Kidney (tissue), 14 donors: ENCODE measurements around the gene MAD1L1. TPM values are rescaled to one million over a fixed set of nuclear protein-coding genes. Genes with fewer than 3 reads are reported as not detected.

ENCODE experiments used
- DNase-seq, 5 donors: peaks; one replicate each; pipeline ENCODE4 v3.0.0-alpha.2; 2013 to 2020
- FAIRE-seq: peaks from 2 replicates; lab custom pipeline; 2012; peaks lifted over from hg19 to GRCh38; lab: Jason Lieb, UNC
- H3K27ac ChIP-seq, 2 donors: one replicate each; pipeline ENCODE4 v1.7.0; 2013; ENCODE audit warnings: low read depth in 2 of 2, low read length in 2 of 2, inconsistent platforms in 1 of 2
- H3K27me3 ChIP-seq: one replicate; pipeline ENCODE4 v1.7.1; 2013; ENCODE audit warnings: low read length, inconsistent platforms; ENCODE audit not compliant: control insufficient read depth, insufficient read depth
- H3K36me3 ChIP-seq, 3 donors: one replicate each; pipeline versions ENCODE4 v1.7.0 to v1.7.1; 2013; ENCODE audit warnings: low read length in 3 of 3, control low read depth in 1 of 3, inconsistent platforms in 1 of 3; ENCODE audit not compliant: insufficient read depth in 3 of 3, control insufficient read depth in 2 of 3
- H3K4me1 ChIP-seq, 3 donors: one replicate each; pipeline versions ENCODE4 v1.7.0 to v1.7.1; 2013; ENCODE audit warnings: low read length in 3 of 3, inconsistent platforms in 1 of 3, low read depth in 1 of 3; ENCODE audit not compliant: control insufficient read depth in 2 of 3, insufficient read depth in 2 of 3
- H3K4me3 ChIP-seq, 3 donors: one replicate each; pipeline versions ENCODE4 v1.7.0 to v1.8.1; 2013; ENCODE audit warnings: low read length in 3 of 3, control low read depth in 1 of 3, inconsistent platforms in 1 of 3
- H3K9ac ChIP-seq, 3 donors: one replicate each; pipeline versions ENCODE4 v1.7.0 to v1.7.1; 2013; ENCODE audit warnings: low read length in 3 of 3, control low read depth in 1 of 3, inconsistent platforms in 1 of 3
- H3K9me3 ChIP-seq, 3 donors: one replicate each; pipeline versions ENCODE4 v1.7.0 to v1.7.1; 2013; ENCODE audit warnings: low read length in 3 of 3, control low read depth in 1 of 3, inconsistent platforms in 1 of 3; ENCODE audit not compliant: control insufficient read depth in 2 of 3, insufficient read depth in 1 of 3
- intact Hi-C: fragments of 100-400 bp; cut with DNase I; formaldehyde crosslinking; loops from one replicate; pipeline ENCODE4 v1.11.1; 2022
- polyA plus RNA-seq: library from polyadenylated mRNA; stranded (reverse); fragments of 350-450 nt; fragmentation: Illumina TruSeq; extraction: RNeasy Lipid Tissue Mini Kit (QIAGEN cat#74804); gene quantifications from one replicate; pipeline ENCODE4 v1.2.3, GENCODE V29; 2014; ENCODE audit warnings: low read depth, low replicate concordance; ENCODE audit not compliant: insufficient read depth
- total RNA-seq: library from RNA; stranded (reverse); fragmentation: NEBNext Ultra II Directional; extraction: Animal tissue kit (Norgen Biotek cat#: 25700); gene quantifications from one replicate; pipeline ENCODE4 v1.2.1, GENCODE V29; 2021
- TF ChIP-seq, protein P1 (sequence below): IDR thresholded peaks from 3 replicates; pipeline ENCODE4 v1.5.1; 2012; ENCODE audit warnings: mild to moderate bottlenecking, moderate library complexity, borderline replicate concordance; ENCODE audit not compliant: insufficient read depth; ENCODE audit errors: extremely low read depth
- donor health status: control.
- donor health status: control.
- donor health status: control.
- donor health status: control.
- donor health status: control.
- donor health status: DM: yes; HTN: yes; CAD: no.
- donor health status: Normal renal cell carcinoma (clear cell type).

MAD1L1 gene
- total and polyA plus RNA-seq, 2 donors from 2014 or later = 33.2 to 45.2 TPM

DNA sequence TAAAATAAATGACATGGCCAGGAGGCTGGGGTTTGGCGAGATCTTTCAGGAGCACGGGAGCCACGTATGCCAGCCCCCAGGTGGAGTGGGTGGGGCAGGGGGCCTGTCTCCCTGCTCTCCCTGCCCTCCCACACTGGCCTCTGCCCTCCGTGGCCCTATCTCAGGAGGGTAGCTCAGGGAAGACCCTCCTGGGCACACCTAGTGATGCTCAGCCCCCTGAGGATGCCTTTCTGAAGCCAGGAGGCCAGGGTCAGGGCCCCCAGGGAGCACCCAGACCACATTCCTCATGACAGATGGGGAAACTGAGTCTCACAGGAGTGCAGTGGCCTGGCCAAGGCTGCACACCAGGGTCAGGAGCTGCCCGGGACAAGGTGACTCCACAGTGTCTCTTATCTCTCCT, 339.3 kb downstream of the MAD1L1 start:
- FAIRE-seq (no peak), DNase-seq (peak in 1 of 5 donors; percentile 39)
- intact Hi-C loops = no loop called here
- Histone ChIP-seq H3K4me3 (no peak overlapping the region), H3K27me3 (no peaks in the 10 kb centered on the region), H3K9ac (no peak overlapping the region), H3K36me3 (peaks cover 1 to 3% (median 2%) of the 10 kb centered on the region in 3 donors), H3K9me3 (no peaks in the 10 kb centered on the region), H3K4me1 (no peaks in the 10 kb centered on the region), H3K27ac (no peak overlapping the region)
- TF ChIP-seq, protein P1, sequence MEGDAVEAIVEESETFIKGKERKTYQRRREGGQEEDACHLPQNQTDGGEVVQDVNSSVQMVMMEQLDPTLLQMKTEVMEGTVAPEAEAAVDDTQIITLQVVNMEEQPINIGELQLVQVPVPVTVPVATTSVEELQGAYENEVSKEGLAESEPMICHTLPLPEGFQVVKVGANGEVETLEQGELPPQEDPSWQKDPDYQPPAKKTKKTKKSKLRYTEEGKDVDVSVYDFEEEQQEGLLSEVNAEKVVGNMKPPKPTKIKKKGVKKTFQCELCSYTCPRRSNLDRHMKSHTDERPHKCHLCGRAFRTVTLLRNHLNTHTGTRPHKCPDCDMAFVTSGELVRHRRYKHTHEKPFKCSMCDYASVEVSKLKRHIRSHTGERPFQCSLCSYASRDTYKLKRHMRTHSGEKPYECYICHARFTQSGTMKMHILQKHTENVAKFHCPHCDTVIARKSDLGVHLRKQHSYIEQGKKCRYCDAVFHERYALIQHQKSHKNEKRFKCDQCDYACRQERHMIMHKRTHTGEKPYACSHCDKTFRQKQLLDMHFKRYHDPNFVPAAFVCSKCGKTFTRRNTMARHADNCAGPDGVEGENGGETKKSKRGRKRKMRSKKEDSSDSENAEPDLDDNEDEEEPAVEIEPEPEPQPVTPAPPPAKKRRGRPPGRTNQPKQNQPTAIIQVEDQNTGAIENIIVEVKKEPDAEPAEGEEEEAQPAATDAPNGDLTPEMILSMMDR = no peak

DNA sequence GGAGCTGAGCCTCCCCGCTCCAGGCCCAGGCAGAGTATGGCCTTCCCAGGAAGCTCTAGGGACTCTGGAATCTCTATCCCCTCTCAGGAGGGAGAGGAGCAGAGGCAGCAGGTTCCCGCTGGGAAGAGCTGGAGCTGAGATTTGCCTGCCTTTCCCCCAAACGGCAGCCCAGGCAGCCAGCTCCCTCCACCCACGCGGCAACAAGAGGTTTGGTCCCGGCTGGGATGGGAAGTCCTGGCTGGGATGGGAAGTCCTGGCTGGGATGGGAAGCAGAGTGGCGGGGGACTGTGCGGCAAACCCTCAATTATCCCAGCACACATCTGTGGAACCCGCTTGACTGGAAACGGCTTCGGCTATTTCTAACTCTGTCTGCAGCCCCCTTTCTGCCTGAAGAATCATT, 339.7 kb downstream of the MAD1L1 start:
- no peaks in the 10 kb centered on the region for H3K4me1 ChIP-seq
- H3K27me3 ChIP-seq = no peaks in the 10 kb centered on the region
- intact Hi-C loops = no loop called here
- peaks cover 6 to 7% (median 7%) of the 10 kb centered on the region in 3 donors for H3K36me3 ChIP-seq
- peak in 1 of 5 donors; percentile 47 for DNase-seq
- H3K27ac ChIP-seq = no peak overlapping the region
- no peak overlapping the region for H3K4me3 ChIP-seq
- TF ChIP-seq, protein P1 = no peak
- FAIRE-seq = no peak
- no peaks in the 10 kb centered on the region for H3K9me3 ChIP-seq
- H3K9ac ChIP-seq = no peak overlapping the region

DNA sequence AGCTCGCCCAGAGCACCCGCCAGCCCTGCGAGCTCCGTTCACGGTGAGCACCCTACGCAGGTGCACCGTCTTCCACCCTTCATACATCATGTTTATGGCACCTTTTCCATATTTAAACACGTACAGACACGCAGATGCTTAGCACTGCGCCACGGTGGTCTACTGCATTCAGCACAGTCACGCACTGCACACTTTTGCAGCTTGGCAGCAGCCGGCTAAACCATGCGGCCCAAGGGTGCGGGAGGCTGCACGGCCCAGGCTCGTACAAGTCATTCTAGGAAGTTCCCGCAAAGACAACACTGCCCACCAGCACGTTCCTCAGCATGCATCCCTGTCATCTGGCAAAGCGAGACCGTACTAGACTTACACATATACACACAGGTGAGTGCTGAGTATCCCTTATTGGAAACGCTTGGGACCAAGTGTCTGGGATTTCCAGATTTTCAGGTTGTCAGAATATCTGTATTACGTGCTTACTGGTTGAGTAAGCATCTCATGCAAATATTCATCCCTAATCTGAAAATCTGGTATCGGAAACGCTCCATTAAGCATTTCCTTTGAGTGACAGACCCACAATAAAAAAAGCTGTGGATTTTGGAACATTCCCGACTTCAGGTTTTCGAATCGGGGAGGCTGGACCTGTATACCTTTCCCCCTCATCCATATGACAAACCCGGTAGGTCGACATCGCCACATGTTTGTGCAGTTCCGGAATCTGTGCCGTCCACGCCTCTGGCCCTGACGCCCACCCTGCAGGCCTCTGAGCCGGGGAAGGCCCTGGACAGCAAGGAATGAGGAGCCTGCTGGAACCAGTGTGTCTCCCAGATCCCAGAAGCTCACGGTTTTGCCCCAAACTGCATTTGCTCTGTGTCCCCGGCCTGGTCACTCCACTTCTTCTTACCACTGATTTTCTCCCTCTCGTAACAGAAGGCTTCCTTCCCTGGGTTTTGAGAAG, 340.5 kb downstream of the MAD1L1 start:
- TF ChIP-seq, protein P1 = no peak
- DNase-seq (peak in 1 of 5 donors; percentile 57), FAIRE-seq (no peak)
- intact Hi-C loops = no loop called here
- no peaks in the 10 kb centered on the region for H3K4me1 ChIP-seq
- no peak overlapping the region for H3K4me3 ChIP-seq
- H3K27me3 ChIP-seq = no peaks in the 10 kb centered on the region
- no peak overlapping the region for H3K9ac ChIP-seq
- no peaks in the 10 kb centered on the region for H3K9me3 ChIP-seq
- H3K27ac ChIP-seq = no peak overlapping the region
- H3K36me3 ChIP-seq = peaks cover 8 to 14% (median 11%) of the 10 kb centered on the region in 3 donors
